Retinal pigment epithelial cell (primary cell): ENCODE data around the gene EVX2.

Experiments used
- DNase-seq: peaks from one replicate; pipeline ENCODE4 v3.0.0-alpha.2; 2010; ENCODE audit warnings: low read depth
- H3K4me3 ChIP-seq: 2 replicates; pipeline ENCODE4 v1.5.1; 2011; ENCODE audit warnings: mild to moderate bottlenecking, low read length, control low read depth, moderate library complexity
- TF ChIP-seq, protein P1 (sequence below): conservative IDR thresholded peaks from 2 replicates; pipeline ENCODE4 v1.5.1; 2011; ENCODE audit warnings: low read depth, low read length, control low read depth, inconsistent platforms

Gene EVX2

GRCh38 chr2:176100547-176101140, 16.9 kb upstream of the EVX2 start:
- TF ChIP-seq, protein P1, sequence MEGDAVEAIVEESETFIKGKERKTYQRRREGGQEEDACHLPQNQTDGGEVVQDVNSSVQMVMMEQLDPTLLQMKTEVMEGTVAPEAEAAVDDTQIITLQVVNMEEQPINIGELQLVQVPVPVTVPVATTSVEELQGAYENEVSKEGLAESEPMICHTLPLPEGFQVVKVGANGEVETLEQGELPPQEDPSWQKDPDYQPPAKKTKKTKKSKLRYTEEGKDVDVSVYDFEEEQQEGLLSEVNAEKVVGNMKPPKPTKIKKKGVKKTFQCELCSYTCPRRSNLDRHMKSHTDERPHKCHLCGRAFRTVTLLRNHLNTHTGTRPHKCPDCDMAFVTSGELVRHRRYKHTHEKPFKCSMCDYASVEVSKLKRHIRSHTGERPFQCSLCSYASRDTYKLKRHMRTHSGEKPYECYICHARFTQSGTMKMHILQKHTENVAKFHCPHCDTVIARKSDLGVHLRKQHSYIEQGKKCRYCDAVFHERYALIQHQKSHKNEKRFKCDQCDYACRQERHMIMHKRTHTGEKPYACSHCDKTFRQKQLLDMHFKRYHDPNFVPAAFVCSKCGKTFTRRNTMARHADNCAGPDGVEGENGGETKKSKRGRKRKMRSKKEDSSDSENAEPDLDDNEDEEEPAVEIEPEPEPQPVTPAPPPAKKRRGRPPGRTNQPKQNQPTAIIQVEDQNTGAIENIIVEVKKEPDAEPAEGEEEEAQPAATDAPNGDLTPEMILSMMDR, result no peak
- DNase-seq, result no peak
- H3K4me3 ChIP-seq, result no peak overlapping the region

DNA sequence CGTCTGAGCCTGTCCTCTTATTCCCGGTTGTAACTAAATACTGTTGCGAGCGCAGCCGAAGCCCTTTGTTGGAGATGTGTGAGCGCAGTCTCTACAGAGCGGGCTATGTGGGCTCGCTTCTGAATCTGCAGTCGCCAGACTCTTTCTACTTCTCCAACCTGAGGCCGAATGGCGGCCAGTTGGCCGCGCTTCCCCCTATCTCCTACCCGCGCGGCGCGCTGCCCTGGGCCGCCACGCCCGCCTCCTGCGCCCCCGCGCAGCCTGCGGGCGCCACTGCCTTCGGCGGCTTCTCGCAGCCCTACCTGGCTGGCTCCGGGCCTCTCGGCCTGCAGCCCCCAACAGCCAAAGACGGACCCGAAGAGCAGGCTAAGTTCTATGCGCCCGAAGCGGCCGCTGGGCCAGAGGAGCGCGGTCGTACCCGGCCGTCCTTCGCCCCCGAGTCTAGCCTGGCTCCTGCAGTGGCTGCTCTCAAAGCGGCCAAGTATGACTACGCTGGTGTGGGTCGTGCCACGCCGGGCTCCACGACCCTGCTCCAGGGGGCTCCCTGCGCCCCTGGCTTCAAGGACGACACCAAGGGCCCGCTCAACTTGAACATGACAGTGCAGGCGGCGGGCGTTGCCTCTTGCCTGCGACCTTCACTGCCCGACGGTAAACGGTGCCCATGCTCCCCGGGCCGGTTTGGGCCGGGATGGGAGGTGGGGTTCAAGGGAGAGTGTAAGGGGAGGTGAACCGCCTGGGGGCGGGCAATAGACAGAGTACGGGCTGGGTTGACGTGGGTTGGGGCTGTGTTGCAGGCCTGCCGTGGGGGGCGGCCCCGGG, 16.2 kb upstream of the EVX2 start, which contains the start of gene HOXD12:
Gene HOXD12 (plus strand): TSS at position 68 of the 819 bp plus-strand sequence. CDS start 7 bp downstream, at position 75.
- DNase-seq, result no peak
- TF ChIP-seq, protein P1, result no peak
- H3K4me3 ChIP-seq, result no peak within 1 kb of the TSS

DNA sequence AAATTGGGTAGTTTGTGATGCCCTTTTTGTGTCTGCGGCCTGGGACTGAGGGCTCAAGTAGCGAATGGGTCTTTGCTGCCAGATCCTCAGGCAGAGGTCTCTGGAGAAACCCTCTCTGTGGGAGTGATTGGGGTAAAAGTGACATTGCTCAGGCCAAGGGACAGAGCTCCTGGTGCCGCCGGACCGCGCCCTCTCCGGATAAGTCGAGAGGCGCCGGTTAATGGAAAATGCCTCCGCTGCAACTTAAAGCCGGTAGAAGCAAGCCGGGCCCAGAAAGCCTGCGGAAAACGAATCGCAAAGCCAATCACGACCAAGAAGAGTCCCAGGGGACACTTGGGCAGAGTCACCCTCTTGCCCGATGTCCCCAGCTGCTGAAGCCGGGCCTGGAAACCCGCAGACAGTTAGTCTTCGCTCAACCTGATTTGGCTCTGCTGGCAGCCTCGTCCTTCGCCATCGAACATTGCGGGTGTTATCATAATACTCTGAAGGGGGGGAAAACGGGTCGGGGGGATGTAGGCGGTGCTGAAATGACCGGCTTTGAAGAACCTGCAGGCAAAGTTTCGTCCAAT, 15.5 kb upstream of the EVX2 start:
- TF ChIP-seq, protein P1, result no peak
- DNase-seq, result no peak

DNA sequence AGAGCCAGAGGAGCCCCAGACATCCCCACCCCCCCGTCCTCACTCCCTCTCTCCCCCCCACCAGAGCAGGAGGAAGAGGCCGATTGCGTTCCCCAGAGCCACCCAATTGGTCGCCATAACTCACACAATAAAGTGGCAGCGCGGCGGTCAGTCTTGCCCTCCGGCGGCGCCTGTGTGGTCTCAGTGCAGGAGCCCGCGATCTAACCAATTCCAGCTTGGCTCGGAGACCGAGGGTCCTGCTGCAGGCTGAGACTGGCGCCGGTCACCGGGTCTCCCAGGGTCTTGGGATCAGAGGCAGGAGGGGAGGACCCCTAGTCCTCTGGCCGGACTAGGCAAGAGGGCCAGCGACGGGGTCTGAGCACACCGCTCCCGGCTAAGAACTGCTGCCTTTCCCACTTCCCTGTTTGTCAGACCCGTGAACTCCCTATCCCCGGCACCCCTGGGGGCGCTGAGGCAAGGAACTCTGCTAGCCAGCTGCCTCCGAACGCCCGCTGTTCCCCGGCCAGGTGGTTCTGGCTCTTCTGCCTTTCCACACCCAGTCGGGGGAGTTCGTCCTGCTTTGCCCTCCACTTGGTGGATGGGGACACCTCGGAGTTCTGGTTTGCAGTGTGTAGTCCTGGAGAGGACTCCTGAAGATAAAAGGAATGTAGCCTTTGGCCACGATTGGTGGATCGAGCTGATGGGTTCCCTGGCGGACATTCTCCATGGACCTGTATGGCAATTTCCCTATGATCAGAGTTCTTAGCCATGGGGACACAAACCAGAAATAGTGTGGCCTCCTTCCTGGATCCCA, 14.8 kb upstream of the EVX2 start:
- H3K4me3 ChIP-seq, result no peak overlapping the region
- DNase-seq, result no peak
- TF ChIP-seq, protein P1, result no peak

More for the DNA sequence above, 15.5 kb upstream of the EVX2 start:
- H3K4me3 ChIP-seq, result no peak overlapping the region

- no peak for DNase-seq
- no peak overlapping the region for H3K4me3 ChIP-seq
- TF ChIP-seq, protein P1, result no peak
These were observed 14.1 kb upstream of the EVX2 start for GRCh38 chr2:176097820-176098365.

DNA sequence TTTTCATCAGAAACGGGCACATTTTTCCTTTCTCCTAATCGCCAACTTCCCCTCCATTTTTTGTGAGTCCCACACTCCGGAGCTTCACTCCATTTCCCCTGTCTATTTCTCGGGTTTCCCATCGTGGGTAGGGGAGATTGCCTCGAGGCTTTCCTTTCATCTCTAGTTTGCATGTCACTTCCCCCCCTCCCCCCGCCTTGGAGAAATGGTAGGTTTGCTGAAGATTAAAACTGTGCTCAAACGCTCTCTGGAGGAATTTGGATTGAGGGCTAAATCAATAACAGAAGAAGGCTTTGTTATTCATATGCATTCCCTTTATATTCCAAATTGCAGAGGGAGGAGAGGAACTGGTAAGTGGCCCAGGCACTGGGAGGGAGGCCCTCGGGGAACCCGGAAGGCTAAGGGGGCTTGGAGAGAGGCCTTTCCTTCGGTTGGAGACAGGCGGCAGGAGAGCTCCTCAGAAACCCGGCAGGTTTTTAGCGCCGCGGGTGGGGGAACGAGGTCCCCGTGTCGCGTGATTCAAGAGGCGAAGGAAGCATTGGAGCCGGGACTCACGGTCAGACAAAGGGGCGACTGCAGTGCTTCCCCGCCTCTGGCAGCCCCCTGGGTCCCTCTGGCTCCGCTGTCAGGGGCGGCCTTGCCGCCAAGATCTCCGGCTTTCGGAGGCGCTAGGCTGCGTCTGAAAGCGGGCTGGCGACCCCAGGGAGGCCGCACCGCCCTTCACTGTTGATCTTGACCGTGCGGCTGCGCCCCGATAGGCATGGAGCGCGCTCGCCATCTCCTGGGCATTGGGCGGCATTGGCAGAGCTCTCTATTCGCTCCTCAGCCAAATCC, 13.4 kb upstream of the EVX2 start:
- DNase-seq, result no peak
- TF ChIP-seq, protein P1, result peak; percentile 85
- peak overlapping the region; percentile 37 for H3K4me3 ChIP-seq
